ENCODE measurements around the gene THEMIS2. TPM values are rescaled to one million over a fixed set of nuclear protein-coding genes. Genes with fewer than 3 reads are reported as not detected.

The THEMIS2 gene
- total and polyA plus RNA-seq, 10 of the 15 experiments (the other 5 are each of a cell fraction or from before 2014, with no cell fraction given) = 9.1 to 114 (median 38.3) TPM

DNA sequence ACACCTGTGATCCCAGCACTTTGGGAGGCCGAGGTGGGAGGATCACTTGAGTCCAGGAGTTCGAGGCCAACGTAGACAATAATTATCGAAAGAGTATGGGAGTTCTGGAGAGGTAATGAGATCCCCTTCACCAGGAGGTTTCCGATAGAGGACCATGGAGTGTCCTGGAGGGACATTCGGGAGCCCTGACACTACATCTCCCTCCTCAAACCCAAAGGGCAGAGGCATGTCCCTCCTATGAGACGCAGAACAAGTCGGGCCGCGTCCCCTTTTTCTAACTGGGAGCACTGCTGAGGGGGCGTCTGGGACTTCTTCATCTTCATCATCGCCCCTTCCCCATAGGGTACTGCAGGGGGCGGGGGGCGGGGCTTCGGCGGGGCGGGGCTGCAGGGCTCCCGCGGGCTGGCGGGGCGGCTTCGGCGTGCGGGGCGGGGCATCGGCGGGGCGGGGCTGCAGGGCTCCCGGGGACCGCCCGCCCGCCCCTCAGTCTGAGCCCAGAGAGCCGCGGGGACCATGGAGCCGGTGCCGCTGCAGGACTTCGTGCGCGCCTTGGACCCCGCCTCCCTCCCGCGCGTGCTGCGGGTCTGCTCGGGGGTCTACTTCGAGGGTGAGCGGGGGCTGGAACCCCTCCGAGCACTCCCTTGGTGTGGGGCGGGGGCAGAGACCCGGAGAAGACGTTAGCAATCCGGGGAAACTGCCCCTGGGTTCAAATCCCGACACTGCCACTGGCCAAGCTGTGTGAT, at the start of gene THEMIS2 (continued):
- TF ChIP-seq GATAD2B (conservative IDR thresholded peaks at IDR 0.05; ENCODE audit: low read depth) (0 out of 2 replicates have a peak, but pooled peaks have one; percentile 18), SRF (IDR thresholded peaks at IDR 0.05; ENCODE audit: low read depth in 2 of 2, low read length in 2 of 2) (no peak), ZNF622 (IDR thresholded peaks at IDR 0.05) (no peak), PAX5 (IDR thresholded peaks at IDR 0.05; ENCODE audit: borderline replicate concordance, low read depth, low read length) (no peak), NR2F1 (conservative IDR thresholded peaks at IDR 0.05) (no peak), FOS (IDR thresholded peaks at IDR 0.05; ENCODE audit: borderline replicate concordance, extremely low read depth, insufficient read length) (no peak), ZNF687 (IDR thresholded peaks at IDR 0.05) (peak; percentile 66; the same call in 1 of the 2 replicates), GABPA (IDR thresholded peaks at IDR 0.05; ENCODE audit: low read depth) (no peak), YY1 (IDR thresholded peaks at IDR 0.05; ENCODE audit: low read depth, low read length) (no peak), TCF12 (IDR thresholded peaks at IDR 0.05; ENCODE audit: low read depth, low read length) (no peak), TARDBP (IDR thresholded peaks at IDR 0.05; ENCODE audit: borderline replicate concordance) (no peak), SMAD5 (IDR thresholded peaks at IDR 0.05; ENCODE audit: low read depth) (peak; percentile 45; the same call in 1 of the 2 replicates), POU2F2 (IDR thresholded peaks at IDR 0.05; ENCODE audit: borderline replicate concordance, low read depth, low read length) (peak; percentile 35; the same call in 1 of the 3 replicates), BCL3 (IDR thresholded peaks at IDR 0.05; ENCODE audit: borderline replicate concordance, insufficient read depth, low read depth, low read length, poor library complexity, severe bottlenecking) (no peak)
- TF ChIP-seq, protein P1, sequence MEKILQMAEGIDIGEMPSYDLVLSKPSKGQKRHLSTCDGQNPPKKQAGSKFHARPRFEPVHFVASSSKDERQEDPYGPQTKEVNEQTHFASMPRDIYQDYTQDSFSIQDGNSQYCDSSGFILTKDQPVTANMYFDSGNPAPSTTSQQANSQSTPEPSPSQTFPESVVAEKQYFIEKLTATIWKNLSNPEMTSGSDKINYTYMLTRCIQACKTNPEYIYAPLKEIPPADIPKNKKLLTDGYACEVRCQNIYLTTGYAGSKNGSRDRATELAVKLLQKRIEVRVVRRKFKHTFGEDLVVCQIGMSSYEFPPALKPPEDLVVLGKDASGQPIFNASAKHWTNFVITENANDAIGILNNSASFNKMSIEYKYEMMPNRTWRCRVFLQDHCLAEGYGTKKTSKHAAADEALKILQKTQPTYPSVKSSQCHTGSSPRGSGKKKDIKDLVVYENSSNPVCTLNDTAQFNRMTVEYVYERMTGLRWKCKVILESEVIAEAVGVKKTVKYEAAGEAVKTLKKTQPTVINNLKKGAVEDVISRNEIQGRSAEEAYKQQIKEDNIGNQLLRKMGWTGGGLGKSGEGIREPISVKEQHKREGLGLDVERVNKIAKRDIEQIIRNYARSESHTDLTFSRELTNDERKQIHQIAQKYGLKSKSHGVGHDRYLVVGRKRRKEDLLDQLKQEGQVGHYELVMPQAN (conservative IDR thresholded peaks at IDR 0.05) = no peak; the same call in none of the 2 replicates
- TF ChIP-seq, protein P2, sequence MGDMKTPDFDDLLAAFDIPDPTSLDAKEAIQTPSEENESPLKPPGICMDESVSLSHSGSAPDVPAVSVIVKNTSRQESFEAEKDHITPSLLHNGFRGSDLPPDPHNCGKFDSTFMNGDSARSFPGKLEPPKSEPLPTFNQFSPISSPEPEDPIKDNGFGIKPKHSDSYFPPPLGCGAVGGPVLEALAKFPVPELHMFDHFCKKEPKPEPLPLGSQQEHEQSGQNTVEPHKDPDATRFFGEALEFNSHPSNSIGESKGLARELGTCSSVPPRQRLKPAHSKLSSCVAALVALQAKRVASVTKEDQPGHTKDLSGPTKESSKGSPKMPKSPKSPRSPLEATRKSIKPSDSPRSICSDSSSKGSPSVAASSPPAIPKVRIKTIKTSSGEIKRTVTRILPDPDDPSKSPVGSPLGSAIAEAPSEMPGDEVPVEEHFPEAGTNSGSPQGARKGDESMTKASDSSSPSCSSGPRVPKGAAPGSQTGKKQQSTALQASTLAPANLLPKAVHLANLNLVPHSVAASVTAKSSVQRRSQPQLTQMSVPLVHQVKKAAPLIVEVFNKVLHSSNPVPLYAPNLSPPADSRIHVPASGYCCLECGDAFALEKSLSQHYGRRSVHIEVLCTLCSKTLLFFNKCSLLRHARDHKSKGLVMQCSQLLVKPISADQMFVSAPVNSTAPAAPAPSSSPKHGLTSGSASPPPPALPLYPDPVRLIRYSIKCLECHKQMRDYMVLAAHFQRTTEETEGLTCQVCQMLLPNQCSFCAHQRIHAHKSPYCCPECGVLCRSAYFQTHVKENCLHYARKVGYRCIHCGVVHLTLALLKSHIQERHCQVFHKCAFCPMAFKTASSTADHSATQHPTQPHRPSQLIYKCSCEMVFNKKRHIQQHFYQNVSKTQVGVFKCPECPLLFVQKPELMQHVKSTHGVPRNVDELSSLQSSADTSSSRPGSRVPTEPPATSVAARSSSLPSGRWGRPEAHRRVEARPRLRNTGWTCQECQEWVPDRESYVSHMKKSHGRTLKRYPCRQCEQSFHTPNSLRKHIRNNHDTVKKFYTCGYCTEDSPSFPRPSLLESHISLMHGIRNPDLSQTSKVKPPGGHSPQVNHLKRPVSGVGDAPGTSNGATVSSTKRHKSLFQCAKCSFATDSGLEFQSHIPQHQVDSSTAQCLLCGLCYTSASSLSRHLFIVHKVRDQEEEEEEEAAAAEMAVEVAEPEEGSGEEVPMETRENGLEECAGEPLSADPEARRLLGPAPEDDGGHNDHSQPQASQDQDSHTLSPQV (IDR thresholded peaks at IDR 0.05) = no peak
- TF ChIP-seq, protein P3, sequence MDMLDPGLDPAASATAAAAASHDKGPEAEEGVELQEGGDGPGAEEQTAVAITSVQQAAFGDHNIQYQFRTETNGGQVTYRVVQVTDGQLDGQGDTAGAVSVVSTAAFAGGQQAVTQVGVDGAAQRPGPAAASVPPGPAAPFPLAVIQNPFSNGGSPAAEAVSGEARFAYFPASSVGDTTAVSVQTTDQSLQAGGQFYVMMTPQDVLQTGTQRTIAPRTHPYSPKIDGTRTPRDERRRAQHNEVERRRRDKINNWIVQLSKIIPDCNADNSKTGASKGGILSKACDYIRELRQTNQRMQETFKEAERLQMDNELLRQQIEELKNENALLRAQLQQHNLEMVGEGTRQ (IDR thresholded peaks at IDR 0.05; ENCODE audit: borderline replicate concordance, low read depth, low read length) = no peak

All from GM12878 (cell line).